ENCODE data around the gene SLC7A1. TPM values are rescaled to one million over a fixed set of nuclear protein-coding genes. Genes with fewer than 3 reads are reported as not detected.

Gene SLC7A1
- total and polyA plus RNA-seq, 2 of the 13 experiments (the other 11 are each of a cell fraction or from before 2014, with no cell fraction given), result 14.5 to 15.3 TPM

GRCh38 chr13:29520671-29521070, 74.8 kb downstream of the SLC7A1 start:
- no peak for FAIRE-seq
- H3K9me3 ChIP-seq (ENCODE audit: low read length), result no peaks in the 10 kb centered on the region
- ChIA-PET CTCF (ENCODE audit: low intra/inter-chr PET ratio, low total read pairs) (no interaction called here), POLR2A (no interaction called here)
- no peak overlapping the region for H3K9ac ChIP-seq (ENCODE audit: insufficient read depth, low read depth, low read length)
- BruUV-seq (replicated peaks), result no TSS peak
- peaks cover 49 to 88% of the 10 kb centered on the region in 2 experiments for H3K36me3 ChIP-seq (replicated peaks in 1 of 2; ENCODE audit: control insufficient read depth in 1 of 2, insufficient read depth in 2 of 2, low read length in 2 of 2)
- H3K27me3 ChIP-seq (ENCODE audit: control insufficient read depth in 1 of 2, insufficient read depth in 2 of 2, low read length in 2 of 2), result no peaks in the 10 kb centered on the region
- H4K20me1 ChIP-seq (ENCODE audit: insufficient read depth, low read length), result peaks cover 2% of the 10 kb centered on the region
- TF ChIP-seq ZMYM2 (CRISPR knock-in tag; IDR thresholded peaks at IDR 0.05), result no peak
- no peak for TF ChIP-seq NR2F6 (IDR thresholded peaks at IDR 0.05)
- no peak for TF ChIP-seq NR2F6 (CRISPR knock-in tag; IDR thresholded peaks at IDR 0.05)
- TF ChIP-seq DMAP1 (CRISPR knock-in tag; IDR thresholded peaks at IDR 0.05), result no peak
- intact Hi-C loops (cut with micrococcal nuclease; ENCODE audit: unreplicated experiment), result no loop called here
- H3K27ac ChIP-seq (ENCODE audit: extremely low read length, insufficient read depth, low read length), result no peak overlapping the region
- 85% methylated on average over 4 of the region's 4 CpGs for WGBS (ENCODE audit: low lambda C conversion rate)
- no peaks in the 10 kb centered on the region for H3K4me1 ChIP-seq (ENCODE audit: insufficient read depth, low read length)
- in situ Hi-C loops (cut with HindIII; ENCODE audit: extremely low pct_ligation_motif_present, low pct_unique_long_range_greater_than_20kb), result no loop called here
- H2AFZ ChIP-seq (ENCODE audit: low read length), result no peak overlapping the region
- DNase-seq (ENCODE audit: low spot score), result no peak
- no peaks in the 10 kb centered on the region for H3K79me2 ChIP-seq (ENCODE audit: insufficient read depth, low read length)
- no peak for ATAC-seq
- no peak overlapping the region for H3K4me3 ChIP-seq (replicated peaks in 1 of 3; ENCODE audit: insufficient read depth in 1 of 3, low read depth in 2 of 3, low read length in 3 of 3)
- H3K4me2 ChIP-seq (ENCODE audit: low read depth, low read length), result no peak overlapping the region

- Histone ChIP-seq H3K9me3 (ENCODE audit: low read length) (no peaks in the 10 kb centered on the region), H3K79me2 (ENCODE audit: insufficient read depth, low read length) (no peaks in the 10 kb centered on the region), H3K4me2 (ENCODE audit: low read depth, low read length) (no peak overlapping the region), H3K4me3 (replicated peaks in 1 of 3; ENCODE audit: insufficient read depth in 1 of 3, low read depth in 2 of 3, low read length in 3 of 3) (no peak overlapping the region), H3K27ac (ENCODE audit: extremely low read length, insufficient read depth, low read length) (no peak overlapping the region), H3K9ac (ENCODE audit: insufficient read depth, low read depth, low read length) (no peak overlapping the region), H2AFZ (ENCODE audit: low read length) (no peak overlapping the region), H3K36me3 (replicated peaks in 1 of 2; ENCODE audit: control insufficient read depth in 1 of 2, insufficient read depth in 2 of 2, low read length in 2 of 2) (peaks cover 51 to 92% of the 10 kb centered on the region in 2 experiments), H3K4me1 (ENCODE audit: insufficient read depth, low read length) (no peaks in the 10 kb centered on the region), H4K20me1 (ENCODE audit: insufficient read depth, low read length) (peaks cover 2% of the 10 kb centered on the region), H3K27me3 (ENCODE audit: control insufficient read depth in 1 of 2, insufficient read depth in 2 of 2, low read length in 2 of 2) (no peaks in the 10 kb centered on the region)
- ChIA-PET POLR2A (interaction anchor here (1.1 kb wide), 1 partner anchor 12 kb away, joined by 3 read pairs; no protein-coding TSS in a partner anchor), CTCF (ENCODE audit: low intra/inter-chr PET ratio, low total read pairs) (no interaction called here)
- intact Hi-C loops (cut with micrococcal nuclease; ENCODE audit: unreplicated experiment) (no loop called here), in situ Hi-C loops (cut with HindIII; ENCODE audit: extremely low pct_ligation_motif_present, low pct_unique_long_range_greater_than_20kb) (no loop called here)
- WGBS (ENCODE audit: low lambda C conversion rate), result 98% methylated on average over 3 of the region's 3 CpGs
- no peak for DNase-seq (ENCODE audit: low spot score)
- ATAC-seq, result no peak
- FAIRE-seq, result no peak
- no TSS peak for BruUV-seq (replicated peaks)
- TF ChIP-seq PRPF4 (IDR thresholded peaks at IDR 0.05; ENCODE audit: low read depth, low read length, poor library complexity, severe bottlenecking), result no peak
- no peak for TF ChIP-seq ZC3H13 (CRISPR knock-in tag; IDR thresholded peaks at IDR 0.05)
- TF ChIP-seq ZUFSP (CRISPR knock-in tag; IDR thresholded peaks at IDR 0.05; ENCODE audit: borderline replicate concordance), result no peak
- TF ChIP-seq ZNF501 (CRISPR knock-in tag; IDR thresholded peaks at IDR 0.05), result no peak
- TF ChIP-seq FOXA1 (IDR thresholded peaks at IDR 0.05), result no peak
- TF ChIP-seq FOXA1 (CRISPR knock-in tag; IDR thresholded peaks at IDR 0.05), result no peak
- no peak for TF ChIP-seq AHR (CRISPR knock-in tag; IDR thresholded peaks at IDR 0.05)
- no peak for TF ChIP-seq ZNF674 (CRISPR knock-in tag; IDR thresholded peaks at IDR 0.05; ENCODE audit: low read depth)
- TF ChIP-seq ZNF720 (CRISPR knock-in tag; IDR thresholded peaks at IDR 0.05), result no peak
- no peak for TF ChIP-seq ZNF609 (CRISPR knock-in tag; IDR thresholded peaks at IDR 0.05; ENCODE audit: borderline replicate concordance)
These were observed 75.6 kb downstream of the SLC7A1 start for GRCh38 chr13:29519921-29520320.
